Endodermal cell (in vitro differentiated cells): ENCODE results near the gene LGR6. TPM values are rescaled to one million over a fixed set of nuclear protein-coding genes. Genes with fewer than 3 reads are reported as not detected.

ENCODE experiments used
- DNase-seq: peaks from one replicate; pipeline ENCODE4 v3.0.0-alpha.2; 2017
- H3K27ac ChIP-seq: 2 replicates; pipeline ENCODE4 v1.5.1; 2013; ENCODE audit warnings: mild to moderate bottlenecking, low read depth, low read length, moderate library complexity
- H3K27me3 ChIP-seq: 2 replicates; pipeline ENCODE4 v1.6.1; 2013; ENCODE audit warnings: mild to moderate bottlenecking, low read length, moderate library complexity; ENCODE audit not compliant: insufficient read depth, control insufficient read depth, poor library complexity, severe bottlenecking
- H3K36me3 ChIP-seq: 2 replicates; pipeline ENCODE4 v1.7.0; 2013; ENCODE audit warnings: mild to moderate bottlenecking, low read length, moderate library complexity; ENCODE audit not compliant: control insufficient read depth, insufficient read depth
- H3K4me1 ChIP-seq: one replicate; pipeline ENCODE4 v1.7.0; 2013; ENCODE audit warnings: low read length; ENCODE audit not compliant: control insufficient read depth, insufficient read depth
- H3K4me3 ChIP-seq: 2 replicates; pipeline ENCODE4 v1.5.1; 2013; ENCODE audit warnings: mild to moderate bottlenecking, low read length, moderate library complexity
- H3K9ac ChIP-seq: 2 replicates; pipeline ENCODE4 v1.6.1; 2013; ENCODE audit warnings: mild to moderate bottlenecking, low read length, moderate library complexity; ENCODE audit not compliant: poor library complexity, severe bottlenecking; ENCODE audit errors: extremely low read depth
- H3K9me3 ChIP-seq: 2 replicates; pipeline ENCODE4 v1.6.1; 2013; ENCODE audit warnings: mild to moderate bottlenecking, low read length, moderate library complexity; ENCODE audit not compliant: control insufficient read depth
- H3K27ac Mint-ChIP-seq: 2 replicates; pipeline ENCODE4 v1.8.0; 2020; ENCODE audit warnings: mixed read lengths
- H3K27me3 Mint-ChIP-seq: 2 replicates; pipeline ENCODE4 v1.8.0; 2021; ENCODE audit warnings: mild to moderate bottlenecking, mixed read lengths; ENCODE audit not compliant: insufficient read depth
- H3K36me3 Mint-ChIP-seq: 2 replicates; pipeline ENCODE4 v1.8.0; 2020; ENCODE audit warnings: low read depth, mixed read lengths
- H3K4me1 Mint-ChIP-seq: 2 replicates; pipeline ENCODE4 v1.8.0; 2020; ENCODE audit warnings: mixed read lengths
- H3K4me3 Mint-ChIP-seq: 2 replicates; pipeline ENCODE4 v1.8.0; 2020; ENCODE audit warnings: mild to moderate bottlenecking, moderate library complexity, mixed read lengths
- H3K9me3 Mint-ChIP-seq: 2 replicates; pipeline ENCODE4 v1.8.0; 2020; ENCODE audit warnings: mild to moderate bottlenecking, mixed read lengths
- CTCF ChIP-seq: fragments of 200-600 bp; sonication (generic); conservative IDR thresholded peaks from 2 replicates; pipeline ENCODE4 v1.5.0; 2021; ENCODE audit warnings: antibody characterized with exemption, mild to moderate bottlenecking
- WGBS, 2 experiments: methylation state at CpG; one replicate each; pipeline versions ENCODE4 v1.1.5 to v1.1.7; 2013; ENCODE audit warnings: missing lambda C conversion rate in 2 of 2, mixed read lengths in 1 of 2; ENCODE audit not compliant: insufficient coverage in 1 of 2, insufficient read length in 1 of 2; 5-methylcytosine and 5-hydroxymethylcytosine counted together
- total RNA-seq, 2 donors: library from RNA; stranded (reverse); fragmentation: NEBNext Ultra II Directional in 1 of 2; extraction: Animal tissue kit (Norgen Biotek cat#: 25700) in 1 of 2; gene quantifications; 2 replicates in 1 of 2; 3 replicates in 1 of 2; pipeline ENCODE4 v1.2.1, GENCODE V29; 2021

LGR6 gene
- total RNA-seq, 2 donors from 2014 or later: 0.73 to 1.5 TPM

GRCh38 chr1:202315576-202316168 is 122.1 kb downstream of the LGR6 start:
- no peaks in the 10 kb centered on the region for H3K27me3 ChIP-seq
- WGBS, 2 experiments: 34 to 41% methylated on average over 8 to 9 of the region's 9 CpGs
- no peak overlapping the region for H3K27ac ChIP-seq
- Mint-ChIP-seq H3K27ac (no peak overlapping the region), H3K4me3 (no peak overlapping the region), H3K36me3 (no peaks in the 10 kb centered on the region), H3K9me3 (no peaks in the 10 kb centered on the region), H3K27me3 (peaks cover 1% of the 10 kb centered on the region), H3K4me1 (no peaks in the 10 kb centered on the region)
- TF ChIP-seq CTCF: peak; percentile 97
- H3K4me3 ChIP-seq: no peak overlapping the region
- H3K9ac ChIP-seq: no peak overlapping the region
- no peaks in the 10 kb centered on the region for H3K4me1 ChIP-seq
- H3K9me3 ChIP-seq: no peaks in the 10 kb centered on the region
- DNase-seq: peak; percentile 96
- no peaks in the 10 kb centered on the region for H3K36me3 ChIP-seq

GRCh38 chr1:202316186-202316585 is 122.6 kb downstream of the LGR6 start:
- H3K4me1 Mint-ChIP-seq: no peaks in the 10 kb centered on the region
- peaks cover 1% of the 10 kb centered on the region for H3K27me3 Mint-ChIP-seq
- H3K36me3 Mint-ChIP-seq: no peaks in the 10 kb centered on the region
- no peaks in the 10 kb centered on the region for H3K9me3 Mint-ChIP-seq
- H3K9ac ChIP-seq: no peak overlapping the region
- H3K27me3 ChIP-seq: no peaks in the 10 kb centered on the region
- no peak for TF ChIP-seq CTCF
- no peak overlapping the region for H3K4me3 Mint-ChIP-seq
- H3K4me3 ChIP-seq: no peak overlapping the region
- no peaks in the 10 kb centered on the region for H3K4me1 ChIP-seq
- no peaks in the 10 kb centered on the region for H3K36me3 ChIP-seq
- H3K27ac ChIP-seq: no peak overlapping the region
- H3K9me3 ChIP-seq: no peaks in the 10 kb centered on the region
- H3K27ac Mint-ChIP-seq: no peak overlapping the region
- DNase-seq: no peak

GRCh38 chr1:202317941-202318925 is 124.6 kb downstream of the LGR6 start:
- Histone ChIP-seq H3K4me3 (no peak overlapping the region), H3K36me3 (no peaks in the 10 kb centered on the region), H3K4me1 (no peaks in the 10 kb centered on the region), H3K27me3 (no peaks in the 10 kb centered on the region), H3K9me3 (no peaks in the 10 kb centered on the region), H3K27ac (no peak overlapping the region), H3K9ac (no peak overlapping the region)
- 93 to 94% methylated on average over 30 to 52 of the region's 52 CpGs for WGBS, 2 experiments
- Mint-ChIP-seq H3K4me1 (no peaks in the 10 kb centered on the region), H3K27ac (no peak overlapping the region), H3K27me3 (peaks cover 1% of the 10 kb centered on the region), H3K9me3 (no peaks in the 10 kb centered on the region), H3K36me3 (no peaks in the 10 kb centered on the region), H3K4me3 (no peak overlapping the region)
- no peak for TF ChIP-seq CTCF
- DNase-seq: no peak
